PFSK-1 (cell line): ENCODE measurements around the gene GOLGA2.

Experiments used
- FOXP2 ChIP-seq: optimal IDR thresholded peaks from 2 replicates; pipeline ENCODE3; 2011; ENCODE audit warnings: borderline replicate concordance, control low read depth, inconsistent platforms; ENCODE audit not compliant: insufficient read depth; ENCODE audit errors: extremely low read length, extremely low read depth
- POLR2AphosphoS5 ChIP-seq: IDR thresholded peaks from 2 replicates; pipeline ENCODE4 v1.6.1; 2012; ENCODE audit warnings: low read depth, mild to moderate bottlenecking, control low read depth, low read length, moderate library complexity
- REST ChIP-seq, 2 experiments: IDR thresholded peaks; 2 replicates each; pipeline versions ENCODE4 v1.6.1 to v1.8.0; 2011 to 2012; ENCODE audit warnings: low read depth in 2 of 2, low read length in 2 of 2, control low read depth in 1 of 2, inconsistent platforms in 1 of 2, mild to moderate bottlenecking in 1 of 2, moderate library complexity in 1 of 2; ENCODE audit not compliant: insufficient read depth in 1 of 2
- SIN3A ChIP-seq: IDR thresholded peaks from 2 replicates; pipeline ENCODE4 v1.6.1; 2012; ENCODE audit warnings: mild to moderate bottlenecking, low read length, moderate library complexity, borderline replicate concordance; ENCODE audit not compliant: insufficient read depth
- TAF1 ChIP-seq: IDR thresholded peaks from 2 replicates; pipeline ENCODE4 v1.6.1; 2012; ENCODE audit warnings: low read length, control low read depth, borderline replicate concordance; ENCODE audit not compliant: insufficient read depth

GRCh38 chr9:128276008-128276573 lies 284 bp upstream of the GOLGA2 start, which contains the start of gene SWI5:
- TF ChIP-seq POLR2AphosphoS5, result peak; percentile 96
- TF ChIP-seq TAF1, result peak; percentile 79; the same call in 1 of the 2 replicates
- TF ChIP-seq REST (IDR thresholded peaks at IDR 0.05; ENCODE audit: insufficient read depth in 1 of 2, low read depth in 2 of 2, low read length in 2 of 2), result no peak
- TF ChIP-seq SIN3A, result no peak
- TF ChIP-seq FOXP2, result no peak
